Endothelial cell of umbilical vein (primary cell): Measurements from ENCODE around the gene CERS6. TPM values are rescaled to one million over a fixed set of nuclear protein-coding genes. Genes with fewer than 3 reads are reported as not detected.

Source experiments
- BruUV-seq: library from RNA; stranded (reverse); fragments of 400-500 nt; replicated peaks from 2 replicates; lab custom pipeline; 2021; lab: Mats Ljungman, UMichigan
- CTCF ChIA-PET: fragments of 300-600, 350-600 bp; sonication (Branson Sonifier 250); formaldehyde crosslinking; loops from one replicate; lab custom pipeline; 2021; ENCODE audit warnings: antibody characterized with exemption, inconsistent platforms; lab: Charles Lee
- POLR2A ChIA-PET: fragments of 300-600, 350-600 bp; sonication (Branson Sonifier 250); formaldehyde crosslinking; loops from one replicate; lab custom pipeline; 2021; ENCODE audit warnings: antibody characterized with exemption, inconsistent platforms; lab: Charles Lee
- DNase-seq: peaks from one replicate; pipeline ENCODE4 v3.0.0-alpha.2; 2011; ENCODE audit warnings: low read depth, low spot score
- FAIRE-seq: peaks from 2 replicates; lab custom pipeline; 2011; peaks lifted over from hg19 to GRCh38; lab: Jason Lieb, UNC
- H2AFZ ChIP-seq: 2 replicates; pipeline ENCODE4 v1.6.0; 2012; ENCODE audit warnings: low read depth, low read length, control low read depth, inconsistent platforms
- H3K27ac ChIP-seq: 2 replicates; pipeline ENCODE4 v1.5.1; 2011; ENCODE audit warnings: low read depth, mild to moderate bottlenecking, control low read depth, low read length, moderate library complexity; ENCODE audit not compliant: insufficient read depth
- H3K27me3 ChIP-seq, 2 experiments: 2 replicates each; pipeline versions ENCODE4 v1.6.0 to v1.6.1; 2011; ENCODE audit warnings: low read length in 2 of 2, mixed read lengths in 1 of 2; ENCODE audit not compliant: control insufficient read depth in 2 of 2, insufficient read depth in 2 of 2
- H3K36me3 ChIP-seq, 2 experiments: 2 replicates in 1 of 2; 3 replicates in 1 of 2; pipeline ENCODE4 v1.5.1; 2011; ENCODE audit warnings: low read length in 2 of 2, mild to moderate bottlenecking in 1 of 2, moderate library complexity in 1 of 2; ENCODE audit not compliant: control insufficient read depth in 2 of 2, insufficient read depth in 2 of 2; ENCODE audit errors: extremely low read depth in 1 of 2
- H3K4me1 ChIP-seq: 3 replicates; pipeline ENCODE4 v1.5.1; 2011; ENCODE audit warnings: mild to moderate bottlenecking, low read length; ENCODE audit not compliant: control insufficient read depth, insufficient read depth; ENCODE audit errors: extremely low read depth
- H3K4me2 ChIP-seq: 2 replicates; pipeline ENCODE4 v1.6.1; 2011; ENCODE audit warnings: low read length, control low read depth, mixed read lengths; ENCODE audit not compliant: insufficient read depth
- H3K4me3 ChIP-seq, 3 experiments: fragments of 200-600 bp in 1 of 3; sonication (generic), shearing (Covaris generic) in 1 of 3; replicated peaks in 1 of 3; 2 replicates each; pipeline ENCODE4 v1.5.1; 2011 to 2016; ENCODE audit warnings: control low read depth in 3 of 3, low read length in 3 of 3, mild to moderate bottlenecking in 2 of 3, inconsistent platforms in 1 of 3, low read depth in 1 of 3, moderate library complexity in 1 of 3; ENCODE audit not compliant: insufficient read depth in 1 of 3
- H3K79me2 ChIP-seq: 2 replicates; pipeline ENCODE4 v1.6.0; 2012; ENCODE audit warnings: low read length, inconsistent platforms; ENCODE audit not compliant: control insufficient read depth, insufficient read depth
- H3K9ac ChIP-seq: replicated peaks from 2 replicates; pipeline ENCODE3; 2011; ENCODE audit warnings: low read length, control low read depth; ENCODE audit not compliant: insufficient read depth; ENCODE audit errors: extremely low read depth
- H3K9me1 ChIP-seq: replicated peaks from 3 replicates; pipeline ENCODE4 v1.6.0; 2011; ENCODE audit warnings: mild to moderate bottlenecking, low read length; ENCODE audit not compliant: control insufficient read depth, insufficient read depth; ENCODE audit errors: extremely low read depth
- H3K9me3 ChIP-seq: replicated peaks from 2 replicates; pipeline ENCODE4 v1.5.1; 2012; ENCODE audit warnings: low read length, inconsistent platforms; ENCODE audit not compliant: control insufficient read depth, insufficient read depth
- H4K20me1 ChIP-seq: replicated peaks from 2 replicates; pipeline ENCODE3; 2011; ENCODE audit warnings: mild to moderate bottlenecking, low read length; ENCODE audit not compliant: control insufficient read depth, insufficient read depth; ENCODE audit errors: extremely low read depth
- CTCF ChIP-seq, 2 donors: IDR thresholded peaks; 1 replicate in 1 of 2; 2 replicates in 1 of 2; pipeline ENCODE4 v1.5.1; 2011; ENCODE audit warnings: low read length in 2 of 2, mild to moderate bottlenecking in 2 of 2, moderate library complexity in 2 of 2, control low read depth in 1 of 2, inconsistent platforms in 1 of 2, low read depth in 1 of 2; ENCODE audit not compliant: insufficient read depth in 1 of 2; ENCODE audit errors: extremely low read depth in 1 of 2
- FOS ChIP-seq: IDR thresholded peaks from 2 replicates; pipeline ENCODE4 v1.6.1; 2011; ENCODE audit warnings: mild to moderate bottlenecking, low read length, moderate library complexity, borderline replicate concordance; ENCODE audit not compliant: insufficient read depth
- JUN ChIP-seq: IDR thresholded peaks from 2 replicates; pipeline ENCODE4 v1.6.1; 2011; ENCODE audit warnings: borderline replicate concordance, low read depth; ENCODE audit not compliant: insufficient read length, insufficient read depth
- POLR2A ChIP-seq: IDR thresholded peaks from 2 replicates; pipeline ENCODE4 v1.6.1; 2012; ENCODE audit warnings: low read depth, mild to moderate bottlenecking, control low read depth, low read length
- dilution Hi-C: fragments of 300-500 bp; cut with MboI; formaldehyde crosslinking; loops from one replicate; pipeline ENCODE4 v1.15.0; 2019; ENCODE audit warnings: low sequenced_read_pairs; ENCODE audit not compliant: extremely low pct_ligation_motif_present
- intact Hi-C: fragments of 100-400 bp; cut with micrococcal nuclease; formaldehyde crosslinking; loops from one replicate; pipeline ENCODE4 v1.10.0; 2022
- polyA plus RNA-seq, 4 experiments: library from polyadenylated mRNA; depleted of rRNA in 3 of 4; stranded (reverse) in 3 of 4; unstranded in 1 of 4; fragments of >200 nt; gene quantifications; 2 replicates each; pipeline versions ENCODE4 v1.2.1 to v1.2.3, GENCODE V29; 2011 to 2012; ENCODE audit warnings: missing spikeins in 1 of 4
- total RNA-seq: library from RNA; stranded (reverse); gene quantifications from 2 replicates; pipeline ENCODE4 v1.2.3, GENCODE V29; 2021
- TF ChIP-seq, protein P1 (sequence below): IDR thresholded peaks from 2 replicates; pipeline ENCODE4 v1.6.1; 2011; ENCODE audit not compliant: insufficient read depth, insufficient read length

Gene CERS6
- total and polyA plus RNA-seq, 2 donors (not counting 3 experiments of a cell fraction or from before 2014, with no cell fraction given) = 2.7 to 11.7 TPM

DNA sequence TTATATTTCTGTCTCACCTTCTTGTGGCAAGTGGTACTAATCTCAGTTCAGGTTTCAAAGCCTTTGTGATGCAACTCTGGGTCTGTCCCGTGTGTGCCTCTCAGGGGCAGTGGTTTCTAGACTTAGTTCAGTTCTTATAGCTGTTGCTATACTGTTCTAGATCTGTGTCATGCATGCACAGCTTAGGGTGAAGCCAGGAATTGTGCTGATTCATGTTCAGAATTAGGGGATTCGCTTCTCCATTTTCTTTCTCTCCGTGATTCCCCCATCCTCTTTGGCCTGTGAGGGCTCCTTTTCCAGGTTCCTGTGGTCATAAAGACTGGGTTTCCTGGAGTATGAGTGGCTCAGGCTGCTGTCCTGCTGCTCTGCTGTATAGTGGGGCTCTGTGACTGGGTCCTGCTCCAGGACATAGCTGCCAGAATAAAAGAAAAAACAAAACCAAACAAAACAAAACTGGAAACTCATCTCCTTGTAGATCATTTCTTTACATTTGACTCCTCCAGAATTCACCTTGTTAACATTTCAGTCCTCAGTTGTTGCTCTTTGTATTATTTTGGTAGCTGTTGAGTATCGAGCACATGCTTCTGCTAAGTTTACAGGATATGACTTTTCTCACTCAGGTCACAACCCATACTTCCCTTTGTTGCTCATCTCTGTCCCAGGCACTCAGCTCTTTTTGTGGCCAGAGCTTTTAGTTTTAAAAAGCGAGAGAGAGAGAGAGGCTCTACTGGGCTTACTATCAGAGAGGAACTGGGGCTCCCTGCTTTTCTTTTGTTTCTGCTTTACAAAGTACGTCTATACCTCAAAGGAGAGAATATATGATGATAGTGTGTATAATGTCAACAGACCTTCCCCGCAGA lies 34.2 kb downstream of the CERS6 start:
- no peak for FAIRE-seq
- no TSS peak for BruUV-seq
- dilution Hi-C loops = no loop called here
- Histone ChIP-seq H3K4me2 (peak overlapping the region; percentile 59), H3K9ac (no peak overlapping the region), H3K27me3 (no peaks in the 10 kb centered on the region), H3K4me1 (peaks cover 15% of the 10 kb centered on the region), H2AFZ (peak overlapping the region; percentile 32), H3K27ac (peak overlapping the region; percentile 20), H3K36me3 (no peaks in the 10 kb centered on the region), H3K79me2 (peaks cover 2% of the 10 kb centered on the region), H4K20me1 (no peaks in the 10 kb centered on the region), H3K9me1 (no peaks in the 10 kb centered on the region), H3K4me3 (no peak overlapping the region), H3K9me3 (no peaks in the 10 kb centered on the region)
- TF ChIP-seq FOS (peak; percentile 36), JUN (no peak), POLR2A (no peak), CTCF (IDR thresholded peaks at IDR 0.05; ENCODE audit: extremely low read depth in 1 of 2, insufficient read depth in 1 of 2, low read depth in 1 of 2, low read length in 2 of 2) (no peak)
- TF ChIP-seq, protein P1, sequence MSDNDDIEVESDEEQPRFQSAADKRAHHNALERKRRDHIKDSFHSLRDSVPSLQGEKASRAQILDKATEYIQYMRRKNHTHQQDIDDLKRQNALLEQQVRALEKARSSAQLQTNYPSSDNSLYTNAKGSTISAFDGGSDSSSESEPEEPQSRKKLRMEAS = no peak
- CTCF ChIA-PET = interaction anchor here (0.7 to 1.8 kb wide), 6 partner anchors 9 to 642 kb away, joined by 3 to 7 read pairs (median 4); no protein-coding TSS in a partner anchor
- POLR2A ChIA-PET = interaction anchor here (0.6 kb wide), 1 partner anchor 412 kb away, joined by 4 read pairs; no protein-coding TSS in a partner anchor
- peak; percentile 46 for DNase-seq
- intact Hi-C loops = loop anchor here (5.0 kb wide), 1 partner anchor 33 kb away; the partner anchor contains the start of gene CERS6
